ENCODE results near the gene EFNA4. TPM values are rescaled to one million over a fixed set of nuclear protein-coding genes. Genes with fewer than 3 reads are reported as not detected.

EFNA4 gene
- total and polyA plus RNA-seq, 9 of the 15 experiments (the other 6 are each of a cell fraction or from before 2014, with no cell fraction given), result 0.68 to 7.4 (median 6.1) TPM

DNA sequence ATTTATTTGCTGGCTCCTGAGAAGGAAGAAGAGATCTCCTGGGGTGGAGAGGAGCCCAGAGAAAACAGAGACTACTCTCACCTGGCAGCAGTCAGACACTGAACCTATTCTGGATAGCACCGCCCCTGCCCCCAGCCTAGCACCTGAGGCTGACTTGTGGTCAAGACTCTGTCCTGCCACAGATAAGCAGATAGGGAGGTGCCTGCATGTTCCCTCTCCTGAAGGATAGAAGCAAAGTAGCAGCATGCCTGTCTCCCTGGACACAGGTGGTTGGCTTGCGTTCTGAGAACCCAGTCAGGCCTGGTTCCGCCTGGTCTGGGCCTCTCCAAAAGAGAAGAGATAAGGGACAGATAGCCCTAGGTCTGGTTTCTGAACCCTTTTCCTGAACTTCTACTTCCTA is 13.8 kb downstream of the EFNA4 start (continued):
- TF ChIP-seq CTBP1 (IDR thresholded peaks at IDR 0.05; ENCODE audit: borderline replicate concordance), result peak; percentile 84
- no peak for TF ChIP-seq SRSF3 (IDR thresholded peaks at IDR 0.05; ENCODE audit: insufficient read depth, low read length)
- no peak for TF ChIP-seq ARHGAP35 (IDR thresholded peaks at IDR 0.05; ENCODE audit: partially characterized antibody)
- TF ChIP-seq CBFA2T2 (conservative IDR thresholded peaks at IDR 0.05), result peak; percentile 63
- TF ChIP-seq TGIF2 (CRISPR knock-in tag; IDR thresholded peaks at IDR 0.05), result no peak
- no peak for TF ChIP-seq KAT2B (IDR thresholded peaks at IDR 0.05; ENCODE audit: low read depth, low read length)
- TF ChIP-seq, protein P1, sequence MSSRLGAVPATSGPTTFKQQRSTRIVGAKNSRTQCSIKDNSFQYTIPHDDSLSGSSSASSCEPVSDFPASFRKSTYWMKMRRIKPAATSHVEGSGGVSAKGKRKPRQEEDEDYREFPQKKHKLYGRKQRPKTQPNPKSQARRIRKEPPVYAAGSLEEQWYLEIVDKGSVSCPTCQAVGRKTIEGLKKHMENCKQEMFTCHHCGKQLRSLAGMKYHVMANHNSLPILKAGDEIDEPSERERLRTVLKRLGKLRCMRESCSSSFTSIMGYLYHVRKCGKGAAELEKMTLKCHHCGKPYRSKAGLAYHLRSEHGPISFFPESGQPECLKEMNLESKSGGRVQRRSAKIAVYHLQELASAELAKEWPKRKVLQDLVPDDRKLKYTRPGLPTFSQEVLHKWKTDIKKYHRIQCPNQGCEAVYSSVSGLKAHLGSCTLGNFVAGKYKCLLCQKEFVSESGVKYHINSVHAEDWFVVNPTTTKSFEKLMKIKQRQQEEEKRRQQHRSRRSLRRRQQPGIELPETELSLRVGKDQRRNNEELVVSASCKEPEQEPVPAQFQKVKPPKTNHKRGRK (tag; IDR thresholded peaks at IDR 0.05), result no peak
- TF ChIP-seq SRSF1 (IDR thresholded peaks at IDR 0.05; ENCODE audit: low read depth, low read length), result no peak
- TF ChIP-seq MAZ (CRISPR knock-in tag; conservative IDR thresholded peaks at IDR 0.05 in 1 of 2, IDR thresholded peaks at IDR 0.05 in 1 of 2), result 0 out of 4 replicates have a peak, but pooled peaks of 1 of the 2 experiments have one; percentile 16
- TF ChIP-seq DMBX1 (CRISPR knock-in tag; IDR thresholded peaks at IDR 0.05; ENCODE audit: borderline replicate concordance), result no peak
- TF ChIP-seq, protein P2, sequence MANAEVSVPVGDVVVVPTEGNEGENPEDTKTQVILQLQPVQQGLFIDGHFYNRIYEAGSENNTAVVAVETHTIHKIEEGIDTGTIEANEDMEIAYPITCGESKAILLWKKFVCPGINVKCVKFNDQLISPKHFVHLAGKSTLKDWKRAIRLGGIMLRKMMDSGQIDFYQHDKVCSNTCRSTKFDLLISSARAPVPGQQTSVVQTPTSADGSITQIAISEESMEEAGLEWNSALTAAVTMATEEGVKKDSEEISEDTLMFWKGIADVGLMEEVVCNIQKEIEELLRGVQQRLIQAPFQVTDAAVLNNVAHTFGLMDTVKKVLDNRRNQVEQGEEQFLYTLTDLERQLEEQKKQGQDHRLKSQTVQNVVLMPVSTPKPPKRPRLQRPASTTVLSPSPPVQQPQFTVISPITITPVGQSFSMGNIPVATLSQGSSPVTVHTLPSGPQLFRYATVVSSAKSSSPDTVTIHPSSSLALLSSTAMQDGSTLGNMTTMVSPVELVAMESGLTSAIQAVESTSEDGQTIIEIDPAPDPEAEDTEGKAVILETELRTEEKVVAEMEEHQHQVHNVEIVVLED (CRISPR knock-in tag; IDR thresholded peaks at IDR 0.05), result no peak
- TF ChIP-seq TARDBP (IDR thresholded peaks at IDR 0.05), result no peak
- TF ChIP-seq, protein P3, sequence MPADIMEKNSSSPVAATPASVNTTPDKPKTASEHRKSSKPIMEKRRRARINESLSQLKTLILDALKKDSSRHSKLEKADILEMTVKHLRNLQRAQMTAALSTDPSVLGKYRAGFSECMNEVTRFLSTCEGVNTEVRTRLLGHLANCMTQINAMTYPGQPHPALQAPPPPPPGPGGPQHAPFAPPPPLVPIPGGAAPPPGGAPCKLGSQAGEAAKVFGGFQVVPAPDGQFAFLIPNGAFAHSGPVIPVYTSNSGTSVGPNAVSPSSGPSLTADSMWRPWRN (IDR thresholded peaks at IDR 0.05; ENCODE audit: low read depth), result 0 out of 2 replicates have a peak, but pooled peaks have one; percentile 19
- TF ChIP-seq SMARCB1 (IDR thresholded peaks at IDR 0.05; ENCODE audit: insufficient read length, low read depth), result no peak
- TF ChIP-seq NR2F6 (CRISPR knock-in tag; IDR thresholded peaks at IDR 0.05), result no peak
- TF ChIP-seq ARID1B (IDR thresholded peaks at IDR 0.05), result peak; percentile 57; the same call in 1 of the 2 replicates
- TF ChIP-seq POLR2AphosphoS5 (IDR thresholded peaks at IDR 0.05; ENCODE audit: control insufficient read depth, insufficient read depth, low read depth, low read length), result peak; percentile 45; the same call in 1 of the 2 replicates
- TF ChIP-seq CREBBP (IDR thresholded peaks at IDR 0.05; ENCODE audit: low read depth, low read length), result no peak
- TF ChIP-seq ZNF24 (IDR thresholded peaks at IDR 0.05), result no peak
- TF ChIP-seq NFIC (IDR thresholded peaks at IDR 0.05), result no peak
- no peak for TF ChIP-seq ZNF778 (CRISPR knock-in tag; IDR thresholded peaks at IDR 0.05)
- no peak for TF ChIP-seq NONO (IDR thresholded peaks at IDR 0.05; ENCODE audit: low read depth in 2 of 2, low read length in 1 of 2)
- TF ChIP-seq SMARCA4 (IDR thresholded peaks at IDR 0.05), result 0 out of 2 replicates have a peak, but pooled peaks have one; percentile 34
- TF ChIP-seq RBFOX2 (IDR thresholded peaks at IDR 0.05; ENCODE audit: low read depth, low read length), result no peak
- TF ChIP-seq, protein P4, sequence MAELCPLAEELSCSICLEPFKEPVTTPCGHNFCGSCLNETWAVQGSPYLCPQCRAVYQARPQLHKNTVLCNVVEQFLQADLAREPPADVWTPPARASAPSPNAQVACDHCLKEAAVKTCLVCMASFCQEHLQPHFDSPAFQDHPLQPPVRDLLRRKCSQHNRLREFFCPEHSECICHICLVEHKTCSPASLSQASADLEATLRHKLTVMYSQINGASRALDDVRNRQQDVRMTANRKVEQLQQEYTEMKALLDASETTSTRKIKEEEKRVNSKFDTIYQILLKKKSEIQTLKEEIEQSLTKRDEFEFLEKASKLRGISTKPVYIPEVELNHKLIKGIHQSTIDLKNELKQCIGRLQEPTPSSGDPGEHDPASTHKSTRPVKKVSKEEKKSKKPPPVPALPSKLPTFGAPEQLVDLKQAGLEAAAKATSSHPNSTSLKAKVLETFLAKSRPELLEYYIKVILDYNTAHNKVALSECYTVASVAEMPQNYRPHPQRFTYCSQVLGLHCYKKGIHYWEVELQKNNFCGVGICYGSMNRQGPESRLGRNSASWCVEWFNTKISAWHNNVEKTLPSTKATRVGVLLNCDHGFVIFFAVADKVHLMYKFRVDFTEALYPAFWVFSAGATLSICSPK (IDR thresholded peaks at IDR 0.05; ENCODE audit: borderline replicate concordance), result no peak

Data from K562 (cell line).